ENCODE measurements around the gene LILRA5. TPM values are rescaled to one million over a fixed set of nuclear protein-coding genes. Genes with fewer than 3 reads are reported as not detected.
"Not testable (repeated sequence)": the region's sequence is repeated elsewhere in the genome, so short reads cannot be mapped to it uniquely, and the experiment has no call there.

The LILRA5 gene
- total RNA-seq, 1 experiment from 2014 or later = not detected

DNA sequence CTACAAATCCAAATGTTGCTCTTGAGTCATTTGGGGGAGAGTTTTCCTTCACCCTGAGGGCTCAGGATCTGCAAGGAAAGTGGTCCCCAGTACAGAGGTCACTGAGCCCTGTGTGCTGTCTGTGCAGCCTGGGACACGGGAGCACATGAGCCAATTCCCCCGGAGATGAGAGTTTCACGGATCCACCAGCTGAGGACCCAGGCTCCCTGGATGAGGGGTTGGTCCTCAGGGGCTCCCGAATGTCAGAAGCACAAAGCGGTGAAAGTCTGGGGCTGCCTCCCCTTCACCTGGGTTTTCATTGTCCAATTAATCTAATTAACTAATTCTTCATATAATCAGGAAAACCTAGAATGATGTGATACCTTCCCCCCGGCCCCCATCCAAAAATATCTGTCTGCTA, 18.4 kb downstream of the LILRA5 start:
- TF ChIP-seq, protein P1, sequence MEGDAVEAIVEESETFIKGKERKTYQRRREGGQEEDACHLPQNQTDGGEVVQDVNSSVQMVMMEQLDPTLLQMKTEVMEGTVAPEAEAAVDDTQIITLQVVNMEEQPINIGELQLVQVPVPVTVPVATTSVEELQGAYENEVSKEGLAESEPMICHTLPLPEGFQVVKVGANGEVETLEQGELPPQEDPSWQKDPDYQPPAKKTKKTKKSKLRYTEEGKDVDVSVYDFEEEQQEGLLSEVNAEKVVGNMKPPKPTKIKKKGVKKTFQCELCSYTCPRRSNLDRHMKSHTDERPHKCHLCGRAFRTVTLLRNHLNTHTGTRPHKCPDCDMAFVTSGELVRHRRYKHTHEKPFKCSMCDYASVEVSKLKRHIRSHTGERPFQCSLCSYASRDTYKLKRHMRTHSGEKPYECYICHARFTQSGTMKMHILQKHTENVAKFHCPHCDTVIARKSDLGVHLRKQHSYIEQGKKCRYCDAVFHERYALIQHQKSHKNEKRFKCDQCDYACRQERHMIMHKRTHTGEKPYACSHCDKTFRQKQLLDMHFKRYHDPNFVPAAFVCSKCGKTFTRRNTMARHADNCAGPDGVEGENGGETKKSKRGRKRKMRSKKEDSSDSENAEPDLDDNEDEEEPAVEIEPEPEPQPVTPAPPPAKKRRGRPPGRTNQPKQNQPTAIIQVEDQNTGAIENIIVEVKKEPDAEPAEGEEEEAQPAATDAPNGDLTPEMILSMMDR (IDR thresholded peaks at IDR 0.05; ENCODE audit: unreplicated experiment) = no peak
- Mint-ChIP-seq H3K36me3 (ENCODE audit: insufficient read depth, unreplicated experiment) (no peaks in the 10 kb centered on the region), H3K4me1 (ENCODE audit: low read depth, unreplicated experiment) (no peaks in the 10 kb centered on the region), H3K27me3 (ENCODE audit: unreplicated experiment) (peaks cover 96% of the 10 kb centered on the region), H3K4me3 (ENCODE audit: low read depth, unreplicated experiment) (no peak overlapping the region), H3K27ac (ENCODE audit: unreplicated experiment) (no peak overlapping the region), H3K9me3 (ENCODE audit: low read depth, unreplicated experiment) (no peaks in the 10 kb centered on the region)
- intact Hi-C loops (cut with micrococcal nuclease; ENCODE audit: unreplicated experiment) = no loop called here
- BruUV-seq (replicated peaks) = no TSS peak
- CTCF ChIA-PET = no interaction called here
- no peak for DNase-seq

DNA sequence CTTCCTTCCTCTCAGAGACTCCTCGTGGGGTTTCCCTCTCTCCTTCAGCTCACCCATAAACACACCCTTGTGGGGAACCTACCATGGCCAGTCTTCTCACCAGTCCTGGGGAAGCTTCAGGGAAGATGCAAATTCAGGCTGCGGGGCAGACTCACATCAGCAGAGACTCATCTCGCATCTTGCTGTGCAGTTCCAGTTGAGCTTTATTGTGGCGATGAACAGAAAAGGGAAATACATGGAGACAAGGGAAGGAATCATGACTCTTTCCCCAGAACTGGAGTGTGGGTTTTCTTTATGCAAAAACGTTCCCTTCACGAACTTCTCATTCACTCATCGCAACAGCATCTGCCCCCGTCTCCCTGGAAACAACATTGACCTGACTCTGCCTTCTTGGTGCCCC, 23.8 kb downstream of the LILRA5 start:
- not testable (repeated sequence) for H3K9me3 Mint-ChIP-seq (ENCODE audit: low read depth, unreplicated experiment)

DNA sequence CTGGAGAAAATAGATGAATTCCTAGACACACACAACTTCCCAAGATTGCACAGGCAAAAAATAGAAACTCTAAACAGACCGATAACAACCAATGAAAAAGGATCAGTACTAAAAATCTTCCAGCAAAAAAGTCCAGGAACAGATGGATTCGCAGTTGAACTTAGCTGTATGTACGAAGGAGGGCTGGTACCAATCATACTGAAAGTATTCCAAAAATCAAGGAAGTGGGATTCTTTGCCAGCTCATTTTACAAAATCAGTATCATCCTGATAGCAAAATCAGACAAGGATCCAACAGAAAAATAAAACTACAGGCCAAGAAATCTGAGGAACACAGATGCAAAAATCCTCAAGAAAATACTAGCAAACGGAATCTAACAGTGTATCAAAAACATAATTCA, 25.5 kb downstream of the LILRA5 start:
- CTCF ChIA-PET = no interaction called here
- Mint-ChIP-seq H3K4me1 (ENCODE audit: low read depth, unreplicated experiment) (peaks cover 27% of the 10 kb centered on the region), H3K36me3 (ENCODE audit: insufficient read depth, unreplicated experiment) (no peaks in the 10 kb centered on the region), H3K27ac (ENCODE audit: unreplicated experiment) (no peak overlapping the region), H3K27me3 (ENCODE audit: unreplicated experiment) (peaks cover 92% of the 10 kb centered on the region), H3K4me3 (ENCODE audit: low read depth, unreplicated experiment) (no peak overlapping the region), H3K9me3 (ENCODE audit: low read depth, unreplicated experiment) (no peaks in the 10 kb centered on the region)
- BruUV-seq (replicated peaks) = no TSS peak
- TF ChIP-seq, protein P1 (IDR thresholded peaks at IDR 0.05; ENCODE audit: unreplicated experiment) = no peak
- DNase-seq = no peak
- intact Hi-C loops (cut with micrococcal nuclease; ENCODE audit: unreplicated experiment) = no loop called here

More for the DNA sequence above, 23.8 kb downstream of the LILRA5 start:
- intact Hi-C loops (cut with micrococcal nuclease; ENCODE audit: unreplicated experiment); H3K36me3 Mint-ChIP-seq (ENCODE audit: insufficient read depth, unreplicated experiment); BruUV-seq (replicated peaks); H3K27ac Mint-ChIP-seq (ENCODE audit: unreplicated experiment); H3K4me3 Mint-ChIP-seq (ENCODE audit: low read depth, unreplicated experiment); CTCF ChIA-PET; DNase-seq: not testable (repeated sequence)
- peaks cover 27% of the 10 kb centered on the region for H3K4me1 Mint-ChIP-seq (ENCODE audit: low read depth, unreplicated experiment)
- peaks cover 92% of the 10 kb centered on the region for H3K27me3 Mint-ChIP-seq (ENCODE audit: unreplicated experiment)

DNA sequence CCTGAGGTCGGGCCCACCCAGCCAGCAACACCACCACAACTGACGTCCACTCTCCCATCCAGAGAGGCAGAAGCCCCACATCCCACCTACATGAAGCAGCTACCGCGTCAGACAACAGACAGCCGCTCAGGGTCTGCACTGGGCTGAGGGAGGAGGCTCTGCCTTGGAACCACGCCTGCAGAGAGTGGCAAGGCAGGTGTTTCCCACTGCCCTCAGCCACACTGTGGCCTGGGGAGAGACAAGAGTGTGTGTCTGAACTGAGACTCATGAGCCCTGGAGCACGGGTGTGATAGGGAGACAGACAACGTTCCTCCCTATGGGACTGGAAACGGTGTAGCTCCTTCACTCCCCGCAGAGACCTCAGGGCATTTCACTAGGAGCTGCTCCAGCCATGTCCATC, 26.7 kb downstream of the LILRA5 start:
- peaks cover 27% of the 10 kb centered on the region for H3K4me1 Mint-ChIP-seq (ENCODE audit: low read depth, unreplicated experiment)
- intact Hi-C loops (cut with micrococcal nuclease; ENCODE audit: unreplicated experiment); CTCF ChIA-PET; H3K9me3 Mint-ChIP-seq (ENCODE audit: low read depth, unreplicated experiment); H3K4me3 Mint-ChIP-seq (ENCODE audit: low read depth, unreplicated experiment); H3K36me3 Mint-ChIP-seq (ENCODE audit: insufficient read depth, unreplicated experiment); H3K27ac Mint-ChIP-seq (ENCODE audit: unreplicated experiment); BruUV-seq (replicated peaks); DNase-seq: not testable (repeated sequence)
- peaks cover 92% of the 10 kb centered on the region for H3K27me3 Mint-ChIP-seq (ENCODE audit: unreplicated experiment)

DNA sequence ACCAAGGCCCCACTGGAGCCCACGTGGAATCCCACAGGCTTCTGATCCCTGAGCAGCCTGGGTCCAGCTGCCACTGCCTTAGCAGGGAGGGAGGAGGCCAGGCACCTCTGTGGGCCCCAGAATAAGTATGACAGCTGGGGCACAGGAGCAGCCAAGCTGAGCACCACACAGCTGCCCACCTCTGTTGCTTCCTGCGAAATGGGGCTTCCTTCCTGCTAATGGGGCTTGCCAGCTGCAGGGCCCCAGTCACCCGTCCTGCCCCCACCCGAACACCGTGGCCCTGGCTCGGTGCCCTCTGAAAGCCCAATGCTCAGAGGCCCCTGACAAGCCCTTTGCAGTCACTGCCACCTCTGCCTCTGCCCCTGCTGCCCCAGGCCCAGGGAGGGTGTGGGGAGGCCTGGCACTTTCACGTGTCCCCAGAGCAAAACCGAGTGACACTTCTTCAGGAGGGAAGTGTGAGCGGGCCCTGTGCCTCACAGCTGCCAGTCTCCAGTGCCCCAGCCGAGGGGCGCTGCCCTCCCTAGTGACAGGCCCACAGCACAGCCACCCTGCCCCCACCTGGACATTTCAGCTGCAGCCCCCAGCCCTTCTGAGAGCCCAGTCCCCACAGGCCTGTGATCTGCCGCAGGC, 27.4 kb downstream of the LILRA5 start:
- H3K4me3 Mint-ChIP-seq (ENCODE audit: low read depth, unreplicated experiment); BruUV-seq (replicated peaks); H3K27ac Mint-ChIP-seq (ENCODE audit: unreplicated experiment); intact Hi-C loops (cut with micrococcal nuclease; ENCODE audit: unreplicated experiment); CTCF ChIA-PET; H3K9me3 Mint-ChIP-seq (ENCODE audit: low read depth, unreplicated experiment); DNase-seq; H3K36me3 Mint-ChIP-seq (ENCODE audit: insufficient read depth, unreplicated experiment): not testable (repeated sequence)
- H3K27me3 Mint-ChIP-seq (ENCODE audit: unreplicated experiment) = peaks cover 92% of the 10 kb centered on the region
- peaks cover 27% of the 10 kb centered on the region for H3K4me1 Mint-ChIP-seq (ENCODE audit: low read depth, unreplicated experiment)

All from Calu3 (cell line).